Measurements from ENCODE around the gene AQP12A.

- TF ChIP-seq POLR2A (IDR thresholded peaks at IDR 0.05) (no peak), CTCF (IDR thresholded peaks at IDR 0.05) (no peak), EP300 (IDR thresholded peaks at IDR 0.05) (no peak)
These were observed 25.5 kb downstream of the AQP12A start for GRCh38 chr2:240717181-240717641.

All from stomach (tissue), 4 donors.